Activated CD8-positive, alpha-beta memory T cell treated with anti-CD3 and anti-CD28 coated beads for 1 hour (primary cell): ENCODE measurements around the gene IL25.

Source experiments
- DNase-seq, 2 donors: peaks; one replicate each; pipeline ENCODE4 v3.0.0-alpha.2; 2020; ENCODE audit warnings: low read depth in 1 of 2; ENCODE audit errors: extremely low read depth in 1 of 2

Gene IL25

GRCh38 chr14:23352506-23353432 lies 19.8 kb upstream of the IL25 start, which contains the start of gene SLC22A17:
Gene SLC22A17 (minus strand): TSS chr14:23352887.
- DNase-seq: peak; percentile 22 to 25

- DNase-seq: no peak
These were observed 19.2 kb upstream of the IL25 start for GRCh38 chr14:23353433-23353780.

- no peak for DNase-seq
These were observed 17.6 kb upstream of the IL25 start for GRCh38 chr14:23354990-23355389.

- no peak for DNase-seq
These were observed 16.7 kb upstream of the IL25 start for GRCh38 chr14:23355871-23356435.

GRCh38 chr14:23356662-23357061 lies 15.9 kb upstream of the IL25 start:
- DNase-seq: no peak

GRCh38 chr14:23357261-23357660 lies 15.3 kb upstream of the IL25 start:
- DNase-seq: no peak

GRCh38 chr14:23358042-23358441 lies 14.6 kb upstream of the IL25 start:
- no peak for DNase-seq

GRCh38 chr14:23358553-23359166 lies 13.9 kb upstream of the IL25 start:
- DNase-seq: no peak

- DNase-seq: no peak
These were observed 13.4 kb upstream of the IL25 start for GRCh38 chr14:23359167-23359626.

- no peak for DNase-seq
These were observed 12.7 kb upstream of the IL25 start for GRCh38 chr14:23359722-23360447.

- no peak for DNase-seq
These were observed 12.1 kb upstream of the IL25 start for GRCh38 chr14:23360496-23360895.

GRCh38 chr14:23361320-23361719 lies 11.3 kb upstream of the IL25 start:
- no peak for DNase-seq

GRCh38 chr14:23361763-23362162 lies 10.8 kb upstream of the IL25 start:
- DNase-seq: no peak

GRCh38 chr14:23362200-23362599 lies 10.4 kb upstream of the IL25 start:
- no peak for DNase-seq

GRCh38 chr14:23364164-23365035 lies 8.2 kb upstream of the IL25 start:
- DNase-seq: no peak

GRCh38 chr14:23365036-23365731 lies 7.4 kb upstream of the IL25 start, which contains the start of gene EFS:
Gene EFS (minus strand): TSS chr14:23365172. CDS start chr14:23365025, 147 bp downstream.
- no peak for DNase-seq

- no peak for DNase-seq
These were observed 6.7 kb upstream of the IL25 start for GRCh38 chr14:23365732-23366425.

GRCh38 chr14:23366426-23366921 lies 6.1 kb upstream of the IL25 start:
- DNase-seq: no peak

GRCh38 chr14:23370221-23370620 lies 2.4 kb upstream of the IL25 start:
- no peak for DNase-seq
